IMR-90 (cell line): Measurements from ENCODE around the gene RND1.

Experiments
- CEBPB ChIP-seq: IDR thresholded peaks from 2 replicates; pipeline ENCODE4 v1.6.1; 2012; ENCODE audit warnings: low read depth, low read length, improper control_type of control experiment
- CHD1 ChIP-seq: IDR thresholded peaks from 2 replicates; pipeline ENCODE4 v1.6.1; 2012; ENCODE audit warnings: low read depth, low read length, improper control_type of control experiment
- FOS ChIP-seq: fragments of 150-350 bp; IDR thresholded peaks from 2 replicates; pipeline ENCODE4 v1.6.1; 2016; ENCODE audit warnings: low read depth, low read length
- MAZ ChIP-seq: IDR thresholded peaks from 2 replicates; pipeline ENCODE4 v1.6.1; 2012; ENCODE audit warnings: low read depth, mild to moderate bottlenecking, low read length, improper control_type of control experiment, moderate library complexity, borderline replicate concordance
- MXI1 ChIP-seq: IDR thresholded peaks from 2 replicates; pipeline ENCODE4 v1.6.1; 2012; ENCODE audit warnings: low read depth, mild to moderate bottlenecking, low read length, moderate library complexity, borderline replicate concordance
- NFE2L2 ChIP-seq: fragments of 150-350 bp; IDR thresholded peaks from 2 replicates; pipeline ENCODE4 v1.6.1; 2016; ENCODE audit warnings: low read depth, mild to moderate bottlenecking, low read length
- POLR2A ChIP-seq: IDR thresholded peaks from 2 replicates; pipeline ENCODE4 v1.6.1; 2012; ENCODE audit warnings: mild to moderate bottlenecking, low read depth, low read length
- RAD21 ChIP-seq: IDR thresholded peaks from 2 replicates; pipeline ENCODE4 v1.6.1; 2012; ENCODE audit warnings: low read length, improper control_type of control experiment
- RCOR1 ChIP-seq: IDR thresholded peaks from 2 replicates; pipeline ENCODE4 v1.6.1; 2012; ENCODE audit warnings: mild to moderate bottlenecking, low read length, improper control_type of control experiment; ENCODE audit not compliant: insufficient replicate concordance
- SMC3 ChIP-seq: fragments of 150-350 bp; IDR thresholded peaks from 2 replicates; pipeline ENCODE4 v1.6.1; 2016; ENCODE audit warnings: low read depth, mild to moderate bottlenecking, antibody characterized with exemption, low read length, moderate library complexity
- TF ChIP-seq, protein P1 (sequence below): conservative IDR thresholded peaks from 2 replicates; pipeline ENCODE4 v1.5.1; 2012; ENCODE audit warnings: mild to moderate bottlenecking, low read depth, low read length, improper control_type of control experiment
- TF ChIP-seq, protein P2 (sequence below): fragments of 150-350 bp; IDR thresholded peaks from 2 replicates; pipeline ENCODE4 v1.6.1; 2017; ENCODE audit warnings: mild to moderate bottlenecking, antibody characterized with exemption, low read length, low read depth

DNA sequence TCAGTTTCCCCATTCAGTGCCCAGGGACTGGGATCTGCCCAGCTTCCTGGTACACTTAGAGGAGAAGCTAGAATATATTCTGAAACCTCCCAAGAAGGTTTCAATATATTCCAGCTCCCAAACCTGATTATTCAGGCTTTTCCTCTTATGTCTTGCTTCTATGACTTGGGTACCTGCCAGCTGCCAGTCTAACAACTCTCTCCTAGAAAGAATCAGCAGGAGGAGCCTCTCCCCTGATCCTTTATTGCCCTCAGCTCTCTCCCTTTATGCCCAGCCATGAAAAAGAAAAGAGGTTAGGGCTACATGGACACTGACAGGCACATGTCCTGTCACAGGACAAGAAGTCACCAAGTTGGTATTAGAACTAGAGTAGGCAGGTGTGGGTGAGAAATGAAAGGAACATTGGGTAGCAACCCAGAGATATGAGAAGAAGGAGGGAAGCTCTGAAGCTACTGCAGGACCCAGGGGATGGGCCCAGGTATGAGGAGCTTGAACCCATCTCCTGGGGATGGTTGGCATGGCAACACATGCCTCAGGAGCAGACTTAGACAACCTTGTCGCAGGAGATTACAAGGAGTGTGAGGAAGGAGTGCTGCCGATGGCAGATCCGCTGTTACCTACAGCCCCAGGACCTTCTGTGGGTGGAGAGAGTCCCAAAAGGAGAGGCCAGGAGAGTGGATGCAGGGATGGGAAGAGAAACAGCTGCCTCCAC, 49.4 kb downstream of the RND1 start:
- TF ChIP-seq, protein P1, sequence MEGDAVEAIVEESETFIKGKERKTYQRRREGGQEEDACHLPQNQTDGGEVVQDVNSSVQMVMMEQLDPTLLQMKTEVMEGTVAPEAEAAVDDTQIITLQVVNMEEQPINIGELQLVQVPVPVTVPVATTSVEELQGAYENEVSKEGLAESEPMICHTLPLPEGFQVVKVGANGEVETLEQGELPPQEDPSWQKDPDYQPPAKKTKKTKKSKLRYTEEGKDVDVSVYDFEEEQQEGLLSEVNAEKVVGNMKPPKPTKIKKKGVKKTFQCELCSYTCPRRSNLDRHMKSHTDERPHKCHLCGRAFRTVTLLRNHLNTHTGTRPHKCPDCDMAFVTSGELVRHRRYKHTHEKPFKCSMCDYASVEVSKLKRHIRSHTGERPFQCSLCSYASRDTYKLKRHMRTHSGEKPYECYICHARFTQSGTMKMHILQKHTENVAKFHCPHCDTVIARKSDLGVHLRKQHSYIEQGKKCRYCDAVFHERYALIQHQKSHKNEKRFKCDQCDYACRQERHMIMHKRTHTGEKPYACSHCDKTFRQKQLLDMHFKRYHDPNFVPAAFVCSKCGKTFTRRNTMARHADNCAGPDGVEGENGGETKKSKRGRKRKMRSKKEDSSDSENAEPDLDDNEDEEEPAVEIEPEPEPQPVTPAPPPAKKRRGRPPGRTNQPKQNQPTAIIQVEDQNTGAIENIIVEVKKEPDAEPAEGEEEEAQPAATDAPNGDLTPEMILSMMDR, result no peak
- TF ChIP-seq, protein P2, sequence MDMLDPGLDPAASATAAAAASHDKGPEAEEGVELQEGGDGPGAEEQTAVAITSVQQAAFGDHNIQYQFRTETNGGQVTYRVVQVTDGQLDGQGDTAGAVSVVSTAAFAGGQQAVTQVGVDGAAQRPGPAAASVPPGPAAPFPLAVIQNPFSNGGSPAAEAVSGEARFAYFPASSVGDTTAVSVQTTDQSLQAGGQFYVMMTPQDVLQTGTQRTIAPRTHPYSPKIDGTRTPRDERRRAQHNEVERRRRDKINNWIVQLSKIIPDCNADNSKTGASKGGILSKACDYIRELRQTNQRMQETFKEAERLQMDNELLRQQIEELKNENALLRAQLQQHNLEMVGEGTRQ, result no peak
- TF ChIP-seq POLR2A, result no peak
- no peak for TF ChIP-seq FOS
- no peak for TF ChIP-seq CHD1
- TF ChIP-seq SMC3, result no peak
- no peak for TF ChIP-seq RAD21
- no peak for TF ChIP-seq RCOR1
- no peak for TF ChIP-seq CEBPB
- TF ChIP-seq MXI1, result no peak
- no peak for TF ChIP-seq NFE2L2
- TF ChIP-seq MAZ, result no peak
